Measurements from ENCODE around the gene OR5T1.

OR5T1 gene

GRCh38 chr11:56273854-56274253 lies at the start of gene OR5T1:
Gene OR5T1 (plus strand): TSS chr11:56274154. CDS start chr11:56275639, 1,485 bp downstream.
- no peak for DNase-seq (ENCODE audit: low spot score)

DNA sequence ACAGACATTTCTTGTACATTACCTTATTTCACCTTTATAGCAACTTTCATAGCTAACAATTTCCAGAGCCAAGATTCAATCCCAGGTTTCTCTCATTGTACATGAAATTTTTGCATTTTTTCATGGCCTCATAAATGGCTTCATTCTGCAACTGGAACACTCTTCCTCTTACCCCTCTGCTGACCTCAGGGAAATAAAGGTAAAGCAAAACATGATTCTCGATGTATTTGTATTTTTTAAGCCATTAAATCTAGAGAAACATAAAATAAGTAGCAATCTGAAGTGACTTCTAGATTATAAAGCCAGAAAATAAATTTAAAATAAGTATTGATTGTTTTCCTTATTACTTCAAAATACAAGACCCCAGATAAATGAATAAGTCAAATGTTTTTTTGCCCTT lies 39.8 kb upstream of the OR5T1 start, which contains the start of gene OR5T2:
Gene OR5T2 (minus strand): TSS at position 101 of the 400 bp plus-strand sequence. CDS start 1,193 bp downstream, outside the sequence.
- no peak for DNase-seq (ENCODE audit: low spot score)

DNA sequence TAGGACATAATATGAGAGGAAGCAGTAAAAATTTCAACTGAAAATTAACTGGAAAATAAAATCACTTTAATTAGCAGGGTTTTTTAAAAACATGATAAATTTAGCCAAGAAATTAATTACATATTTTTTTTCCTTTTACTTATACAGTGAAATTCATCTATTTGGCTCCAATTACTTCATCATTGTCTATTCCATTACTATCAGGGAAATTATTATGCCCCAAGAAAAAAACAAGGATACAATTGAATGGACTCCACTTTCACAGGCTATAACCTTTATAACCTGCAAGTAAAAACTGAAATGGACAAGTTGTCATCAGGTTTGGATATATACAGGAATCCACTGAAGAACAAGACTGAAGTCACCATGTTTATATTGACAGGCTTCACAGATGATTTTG lies 22.0 kb upstream of the OR5T1 start, which contains the start of gene OR5T3:
Gene OR5T3 (plus strand): TSS at position 301 of the 400 bp plus-strand sequence. CDS start 0 bp downstream, at position 301.
- DNase-seq (ENCODE audit: low spot score) = no peak

GRCh38 chr11:56271092-56271491 lies 2.9 kb upstream of the OR5T1 start:
- no peak for DNase-seq (ENCODE audit: low spot score)

GRCh38 chr11:56292154-56292553 lies 18.2 kb downstream of the OR5T1 start, which contains the start of gene OR8H1:
Gene OR8H1 (minus strand): TSS chr11:56292254. CDS start chr11:56291062, 1,192 bp downstream.
- DNase-seq (ENCODE audit: low spot score) = no peak

- DNase-seq (ENCODE audit: low spot score) = no peak
Measured at GRCh38 chr11:56296898-56297297, 22.9 kb downstream of the OR5T1 start.

GRCh38 chr11:56307836-56308235 lies 33.9 kb downstream of the OR5T1 start:
- no peak for DNase-seq (ENCODE audit: low spot score)

DNA sequence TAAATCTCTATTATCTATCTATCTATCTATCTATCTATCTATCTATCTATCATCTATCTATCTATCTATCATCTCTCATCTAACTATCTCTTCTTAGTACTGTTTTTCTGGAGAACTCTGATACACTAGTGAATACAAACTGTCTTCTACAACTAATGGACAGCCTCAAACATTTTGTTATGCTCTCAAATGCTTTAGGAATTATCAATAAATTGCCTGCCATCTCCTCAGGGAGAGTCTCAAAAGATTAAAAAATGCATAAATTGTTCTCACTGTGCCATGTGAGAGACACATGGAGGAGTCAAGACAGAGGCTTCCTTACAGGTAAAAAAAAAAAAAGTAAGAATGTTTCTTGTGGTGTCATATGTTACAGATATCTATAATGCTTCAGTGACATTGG lies 40.9 kb downstream of the OR5T1 start, which contains the start of gene OR8K3:
Gene OR8K3 (plus strand): TSS at position 301 of the 400 bp plus-strand sequence. CDS start 3,163 bp downstream, outside the sequence.
- DNase-seq (ENCODE audit: low spot score) = no peak
